Natural killer cell treated with Interleukin-12 subunit alpha and Interleukin-12 subunit beta and Interleukin-15 and Interleukin-18, amount 100 ng/mL, for 72 hours (primary cell): ENCODE data around the gene ZNF74. TPM values are rescaled to one million over a fixed set of nuclear protein-coding genes. Genes with fewer than 3 reads are reported as not detected.
A peak's percentile ranks its signal among the peaks of the same experiment; 100 is the strongest.

Experiments
- ATAC-seq, 2 donors: fragments of 150-1000 bp; cut with Tn5 transposase in 1 of 2; sonication (Bioruptor Pico), chemical (Tn5 transposase) in 1 of 2; 2 replicates each; pipeline ENCODE4 v1.10.0; 2021
- DNase-seq: peaks from one replicate; pipeline ENCODE4 v3.0.0; 2022; ENCODE audit warnings: low spot score
- H3K27ac Mint-ChIP-seq, 2 donors: 1 replicate in 1 of 2; 2 replicates in 1 of 2; pipeline ENCODE4 v1.8.0; 2022; ENCODE audit warnings: mixed read lengths in 2 of 2, mild to moderate bottlenecking in 1 of 2, moderate library complexity in 1 of 2
- H3K27me3 Mint-ChIP-seq, 2 donors: 1 replicate in 1 of 2; 2 replicates in 1 of 2; pipeline ENCODE4 v1.8.0; 2022; ENCODE audit warnings: mixed read lengths in 2 of 2
- H3K36me3 Mint-ChIP-seq: one replicate; pipeline ENCODE4 v1.8.0; 2022; ENCODE audit warnings: mixed read lengths
- H3K4me1 Mint-ChIP-seq, 2 donors: 1 replicate in 1 of 2; 2 replicates in 1 of 2; pipeline ENCODE4 v1.8.0; 2022; ENCODE audit warnings: low read depth in 2 of 2, mixed read lengths in 2 of 2, mild to moderate bottlenecking in 1 of 2
- H3K4me3 Mint-ChIP-seq: one replicate; pipeline ENCODE4 v1.8.0; 2022; ENCODE audit warnings: mixed read lengths
- H3K9me3 Mint-ChIP-seq: 2 replicates; pipeline ENCODE4 v1.8.0; 2022; ENCODE audit warnings: mixed read lengths
- total RNA-seq, 2 donors: library from RNA; stranded (reverse); gene quantifications; one replicate each; pipeline ENCODE4 v1.2.3, GENCODE V29; 2022

ZNF74 gene
- total RNA-seq, 2 donors from 2014 or later: 3.7 to 11.9 TPM

DNA sequence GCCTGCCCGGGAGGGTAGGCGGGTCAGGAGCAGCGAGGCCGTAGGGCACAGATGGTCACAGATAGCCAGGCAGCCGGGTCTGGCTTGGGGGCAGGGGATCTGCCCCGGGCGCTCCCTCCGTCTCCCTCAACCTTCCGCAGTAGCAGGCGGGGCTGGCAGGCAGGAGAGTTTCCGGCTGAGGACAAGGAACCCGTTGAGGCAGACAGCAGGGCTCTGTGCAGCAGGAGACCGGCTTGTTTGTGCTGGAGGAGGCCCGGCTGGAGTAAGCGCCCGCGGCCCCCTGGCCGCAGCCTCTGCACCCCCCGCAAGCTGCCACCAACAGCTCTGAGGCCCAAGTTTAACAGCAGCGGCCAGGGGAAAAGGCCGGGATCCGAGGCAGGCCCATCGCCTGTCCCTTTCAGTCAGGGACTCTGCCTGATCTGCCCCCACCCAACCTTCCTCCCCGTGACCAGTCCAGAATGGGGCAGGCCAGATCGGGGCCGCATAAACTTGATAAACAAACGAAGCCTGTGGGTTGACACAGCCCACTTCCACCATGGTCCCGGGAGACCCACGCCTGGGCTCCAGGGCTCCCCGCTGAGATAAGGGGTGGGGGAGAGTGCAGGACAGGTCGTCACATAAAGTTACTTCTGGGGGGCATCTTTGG lies 30.1 kb downstream of the ZNF74 start:
- H3K4me1 Mint-ChIP-seq: peaks cover 3% of the 10 kb centered on the region in 2 donors
- H3K36me3 Mint-ChIP-seq: no peaks in the 10 kb centered on the region
- DNase-seq: no peak
- no peak overlapping the region for H3K27ac Mint-ChIP-seq
- peaks cover 7 to 9% of the 10 kb centered on the region in 2 donors for H3K27me3 Mint-ChIP-seq
- no peaks in the 10 kb centered on the region for H3K9me3 Mint-ChIP-seq
- peak in 1 of 2 donors; percentile 13 for ATAC-seq
- no peak overlapping the region for H3K4me3 Mint-ChIP-seq

DNA sequence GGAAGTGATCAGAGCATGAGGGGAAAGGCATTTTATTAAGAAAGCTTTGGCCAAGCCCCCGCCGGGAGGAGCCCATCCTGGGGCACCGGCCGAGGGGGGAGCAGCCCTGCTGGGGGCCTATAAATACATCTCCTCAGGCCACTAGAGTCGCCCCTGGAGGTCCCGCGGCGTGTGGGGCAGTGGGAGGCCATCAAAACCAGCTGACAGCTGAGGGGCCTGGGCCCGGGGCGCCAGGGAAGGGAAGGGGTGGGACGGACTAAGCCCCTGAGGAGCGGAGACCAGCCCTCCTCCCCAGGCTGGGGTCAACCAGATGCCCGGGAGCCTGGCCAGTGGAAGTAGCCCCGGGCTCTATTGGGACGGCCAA lies 30.6 kb downstream of the ZNF74 start:
- H3K27ac Mint-ChIP-seq: no peak overlapping the region
- H3K4me1 Mint-ChIP-seq: peaks cover 4 to 5% of the 10 kb centered on the region in 2 donors
- DNase-seq (no peak), ATAC-seq (no peak)
- H3K27me3 Mint-ChIP-seq: peaks cover 7 to 10% of the 10 kb centered on the region in 2 donors
- no peaks in the 10 kb centered on the region for H3K9me3 Mint-ChIP-seq
- no peak overlapping the region for H3K4me3 Mint-ChIP-seq
- H3K36me3 Mint-ChIP-seq: no peaks in the 10 kb centered on the region

DNA sequence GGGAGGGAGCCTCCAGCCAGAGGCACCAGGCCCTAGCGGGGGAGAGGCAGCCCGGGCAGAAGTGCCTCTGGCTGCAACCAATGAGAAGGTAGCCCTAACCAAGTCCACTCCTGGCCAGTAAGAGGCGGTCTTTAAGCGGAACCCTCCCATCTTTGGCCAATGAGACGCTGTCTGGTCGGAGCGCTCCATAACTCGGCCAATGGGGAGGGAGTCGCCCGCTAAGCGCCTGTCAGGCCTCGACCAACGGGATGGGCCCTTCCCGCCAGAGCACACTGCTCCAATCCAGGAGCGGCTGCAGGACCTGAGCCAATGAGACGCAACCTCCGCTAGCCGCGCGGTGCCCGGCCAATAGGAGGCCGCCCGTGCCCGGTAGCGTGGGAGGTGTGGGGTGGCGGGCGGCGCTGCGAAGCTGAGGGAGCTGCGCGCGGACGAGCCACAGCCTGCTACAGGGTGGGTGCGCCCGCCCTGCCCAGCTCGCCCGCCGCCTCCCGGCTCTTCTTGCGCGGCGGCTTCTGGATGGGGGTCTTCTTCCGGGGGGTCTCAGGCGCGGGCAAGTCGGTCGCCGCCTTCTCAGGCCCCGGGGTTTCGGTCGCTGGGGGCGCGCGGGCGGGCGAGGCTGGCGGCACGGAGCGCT lies 31.1 kb downstream of the ZNF74 start:
- Mint-ChIP-seq H3K9me3 (no peaks in the 10 kb centered on the region), H3K36me3 (no peaks in the 10 kb centered on the region), H3K4me3 (no peak overlapping the region), H3K4me1 (peaks cover 4 to 5% of the 10 kb centered on the region in 2 donors), H3K27ac (no peak overlapping the region), H3K27me3 (peaks cover 7 to 10% of the 10 kb centered on the region in 2 donors)
- DNase-seq (no peak), ATAC-seq (peak in 1 of 2 donors; percentile 25)

DNA sequence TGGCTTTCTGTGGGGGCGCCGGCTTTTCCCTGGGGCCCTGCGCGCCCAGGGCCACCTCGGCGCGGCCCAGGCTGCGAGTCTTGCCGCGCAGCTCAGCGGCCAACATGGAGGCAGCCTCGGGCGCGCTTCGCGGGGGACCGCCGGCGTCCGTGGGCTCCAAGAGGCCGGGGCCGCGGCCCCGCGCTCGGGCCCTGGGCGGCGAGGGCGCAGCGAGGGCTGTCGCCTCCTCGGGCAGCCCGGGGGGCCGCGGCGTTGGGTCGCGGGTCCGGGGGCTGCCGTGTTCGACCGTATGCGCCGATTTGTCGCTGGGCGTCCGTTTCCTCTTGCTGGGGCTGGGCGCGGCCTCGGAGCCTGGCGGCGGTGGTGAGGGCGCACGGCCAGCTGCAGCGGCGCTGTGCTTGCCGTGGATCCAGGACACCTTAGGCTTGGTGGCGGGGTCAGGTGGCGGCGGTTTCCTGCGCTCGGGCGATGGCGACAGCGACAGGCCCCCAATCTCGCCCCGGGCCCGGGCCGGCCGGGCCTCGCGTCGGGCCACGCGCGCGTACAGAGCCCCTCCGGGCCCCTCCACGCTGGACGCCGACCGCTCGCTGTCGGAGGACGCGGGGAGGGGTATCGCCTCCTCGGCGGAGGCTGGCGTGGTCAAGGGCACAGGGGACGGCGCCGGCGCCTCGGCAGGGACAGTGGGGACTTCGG lies 31.8 kb downstream of the ZNF74 start:
- H3K4me1 Mint-ChIP-seq: peaks cover 4 to 5% of the 10 kb centered on the region in 2 donors
- H3K27me3 Mint-ChIP-seq: peaks cover 7 to 10% of the 10 kb centered on the region in 2 donors
- ATAC-seq (no peak), DNase-seq (no peak)
- H3K4me3 Mint-ChIP-seq: no peak overlapping the region
- no peaks in the 10 kb centered on the region for H3K36me3 Mint-ChIP-seq
- no peak overlapping the region for H3K27ac Mint-ChIP-seq
- H3K9me3 Mint-ChIP-seq: no peaks in the 10 kb centered on the region

DNA sequence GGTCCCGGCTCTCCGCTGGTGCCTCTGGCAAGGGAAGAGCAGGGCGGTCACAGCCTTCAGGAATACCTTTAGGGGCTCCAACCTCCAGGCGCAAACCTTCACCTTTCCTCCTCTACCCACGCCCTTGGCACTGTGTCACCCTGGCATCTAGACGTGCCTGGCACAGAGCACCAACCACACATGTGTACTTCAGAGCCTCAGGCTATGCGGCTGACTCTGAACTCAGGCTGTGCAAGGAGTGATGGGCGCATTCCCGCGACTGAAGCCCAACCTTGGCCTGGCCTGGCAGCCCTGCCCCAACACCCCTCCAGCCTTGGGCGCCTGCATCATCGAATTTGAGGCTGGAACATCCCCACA lies 32.3 kb downstream of the ZNF74 start:
- ATAC-seq (no peak), DNase-seq (no peak)
- Mint-ChIP-seq H3K4me3 (no peak overlapping the region), H3K9me3 (no peaks in the 10 kb centered on the region), H3K27ac (no peak overlapping the region), H3K4me1 (peaks cover 5 to 7% of the 10 kb centered on the region in 2 donors), H3K27me3 (peaks cover 7 to 10% of the 10 kb centered on the region in 2 donors), H3K36me3 (no peaks in the 10 kb centered on the region)

DNA sequence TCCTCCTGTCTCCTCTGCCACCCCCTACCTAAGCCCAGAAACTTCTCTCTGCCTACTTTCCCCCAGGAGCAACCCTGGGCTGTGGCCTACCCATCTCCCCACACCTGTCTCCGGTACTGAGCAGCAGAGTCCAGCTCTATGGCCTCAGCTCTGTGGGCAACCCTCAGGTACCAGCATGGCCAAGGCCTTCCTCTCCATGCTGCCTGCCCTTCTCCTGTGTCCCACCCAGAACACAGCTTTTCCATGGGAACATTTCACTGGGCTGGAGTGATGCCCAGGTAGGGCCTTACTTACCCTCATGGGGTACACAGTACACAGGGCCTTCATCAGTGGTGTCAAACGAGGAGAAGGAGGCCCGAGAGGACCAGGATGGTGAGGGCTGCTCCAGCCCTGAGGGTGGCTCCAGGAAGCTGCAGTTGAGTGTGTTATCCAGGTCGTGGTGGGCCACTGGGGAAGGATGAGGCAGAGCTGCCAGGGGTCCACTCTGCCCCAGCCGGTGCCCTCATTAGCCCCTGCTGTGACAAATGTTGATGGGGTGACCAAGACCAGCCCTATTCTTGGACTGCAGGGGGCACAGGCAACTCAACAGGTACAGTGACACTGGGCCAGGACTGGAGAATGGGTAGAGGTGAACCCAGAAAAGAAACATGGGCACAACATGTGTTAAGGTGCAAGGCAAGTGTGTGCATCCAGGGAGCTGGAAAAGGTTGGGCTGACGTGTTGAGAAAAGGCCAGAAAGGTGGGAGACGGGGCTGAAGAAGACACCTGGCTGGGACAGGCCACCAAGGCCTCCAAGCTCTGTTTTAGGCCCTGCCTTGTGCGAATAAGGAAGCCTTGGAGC lies 33.4 kb downstream of the ZNF74 start:
- Mint-ChIP-seq H3K36me3 (no peaks in the 10 kb centered on the region), H3K9me3 (no peaks in the 10 kb centered on the region), H3K4me1 (peaks cover 5 to 7% of the 10 kb centered on the region in 2 donors), H3K4me3 (no peak overlapping the region), H3K27me3 (peaks cover 7 to 14% of the 10 kb centered on the region in 2 donors), H3K27ac (no peak overlapping the region)
- DNase-seq (no peak), ATAC-seq (no peak)

DNA sequence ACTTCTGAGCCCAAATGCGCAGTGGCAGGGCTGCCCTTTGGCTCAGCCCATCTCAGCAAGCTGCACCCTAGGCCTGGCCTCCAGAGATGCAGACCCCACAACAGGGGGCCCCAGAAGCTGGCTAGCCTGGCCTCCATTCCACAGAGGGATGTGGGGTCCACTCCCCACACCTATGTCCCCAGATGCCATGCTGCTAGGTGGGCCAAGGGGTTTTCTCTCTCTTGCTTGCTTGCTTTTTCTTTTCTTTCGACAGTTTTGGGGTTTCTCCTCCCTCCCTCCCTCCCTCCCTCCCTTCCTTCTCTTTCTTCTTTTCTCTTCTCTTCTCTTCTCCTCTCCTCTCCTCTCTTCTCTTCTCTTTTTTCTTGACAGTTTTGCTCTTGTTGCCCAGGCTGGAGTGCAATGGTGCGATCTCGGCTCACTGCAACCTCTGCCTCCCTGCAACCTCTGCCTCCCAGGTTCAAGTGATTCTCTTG lies 34.0 kb downstream of the ZNF74 start:
- peaks cover 12 to 16% of the 10 kb centered on the region in 2 donors for H3K27me3 Mint-ChIP-seq
- H3K9me3 Mint-ChIP-seq: no peaks in the 10 kb centered on the region
- H3K4me3 Mint-ChIP-seq: no peak overlapping the region
- peaks cover 5 to 7% of the 10 kb centered on the region in 2 donors for H3K4me1 Mint-ChIP-seq
- DNase-seq: no peak
- ATAC-seq: no peak
- H3K27ac Mint-ChIP-seq: no peak overlapping the region
- H3K36me3 Mint-ChIP-seq: no peaks in the 10 kb centered on the region

DNA sequence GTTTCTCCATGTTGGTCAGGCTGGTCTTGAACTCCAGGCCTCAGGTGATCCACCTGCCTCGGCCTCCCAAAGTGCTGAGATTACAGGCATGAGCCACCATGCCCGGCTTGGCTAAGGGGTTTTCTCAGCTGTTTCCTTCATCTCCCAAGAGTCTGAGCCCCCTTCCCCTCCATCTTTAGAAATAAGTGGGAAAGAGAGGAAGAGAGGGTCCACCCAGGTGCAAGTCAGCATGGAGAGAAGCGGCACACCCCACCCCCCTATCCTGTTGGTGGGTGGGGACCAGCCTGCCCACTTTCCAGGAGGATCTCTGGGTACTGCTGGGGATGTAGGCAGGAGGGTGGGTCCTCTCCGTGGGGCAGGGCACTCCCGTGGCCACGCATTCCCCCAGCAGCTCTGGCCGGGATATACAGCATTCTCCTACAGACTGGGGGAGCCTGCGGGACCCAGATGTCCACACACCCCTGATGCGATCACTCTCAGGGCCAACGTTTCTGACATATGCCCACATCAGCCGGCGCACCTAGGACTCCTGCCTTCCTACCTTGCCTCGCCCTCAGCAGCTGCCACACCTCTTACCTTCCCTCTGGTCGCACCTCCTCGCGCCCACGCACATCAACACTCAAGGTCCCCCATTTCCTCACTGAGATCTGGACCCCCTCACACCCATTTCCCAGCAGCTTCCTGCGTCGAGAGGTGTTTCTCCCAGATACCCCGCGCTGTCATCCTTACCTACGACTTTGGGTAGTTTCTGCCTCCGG lies 34.7 kb downstream of the ZNF74 start:
- Mint-ChIP-seq H3K27me3 (peaks cover 15% of the 10 kb centered on the region in 2 donors), H3K27ac (no peak overlapping the region)

DNA sequence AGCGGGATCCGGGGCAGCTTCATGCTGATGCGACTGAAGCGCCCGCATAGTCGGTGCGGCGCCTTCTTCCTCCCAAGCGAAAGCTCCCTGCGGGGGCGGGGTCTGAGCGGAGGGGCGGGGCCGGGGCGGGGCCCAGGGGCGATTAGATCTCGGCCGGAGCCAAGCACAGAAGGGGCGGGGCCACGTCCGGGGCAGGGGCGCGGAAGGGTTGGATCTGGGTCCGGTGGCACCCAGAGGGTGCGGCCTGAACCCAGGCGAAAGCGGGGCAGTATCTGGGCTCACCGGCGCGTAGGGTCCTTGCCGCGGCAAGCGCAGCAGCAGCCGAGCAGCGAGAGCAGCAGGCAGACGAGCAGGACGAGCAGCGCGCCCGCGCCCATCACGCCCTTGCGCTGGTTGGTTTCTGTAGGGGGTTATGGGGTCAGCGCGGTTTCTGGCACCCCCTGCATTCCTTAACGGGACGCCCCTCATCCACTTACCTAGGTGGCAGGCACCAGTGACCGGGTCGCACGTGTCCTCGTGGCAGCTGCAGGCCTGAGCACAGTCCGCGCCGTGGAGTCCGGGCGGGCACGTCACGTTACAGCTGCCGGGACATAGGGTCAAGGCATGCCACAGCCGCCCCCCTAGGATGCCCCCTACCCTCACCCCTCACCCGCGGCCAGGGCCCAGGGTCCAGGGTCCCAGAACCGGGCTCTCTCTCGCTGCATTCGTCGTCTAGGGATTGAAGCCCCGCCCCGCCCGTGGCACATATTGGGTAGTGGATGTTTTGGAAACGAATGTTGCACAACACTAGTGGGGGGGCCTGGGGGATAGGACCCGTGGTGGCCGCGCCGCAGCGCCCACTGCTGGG lies 35.5 kb downstream of the ZNF74 start:
- Mint-ChIP-seq H3K27ac (no peak overlapping the region), H3K36me3 (no peaks in the 10 kb centered on the region), H3K9me3 (no peaks in the 10 kb centered on the region), H3K27me3 (peaks cover 21 to 22% of the 10 kb centered on the region in 2 donors), H3K4me3 (peak overlapping the region; percentile 90), H3K4me1 (peaks cover 5 to 7% of the 10 kb centered on the region in 2 donors)
- ATAC-seq (peak; percentile 83 to 91), DNase-seq (peak; percentile 84)

More for the DNA sequence above, 34.7 kb downstream of the ZNF74 start:
- H3K4me3 Mint-ChIP-seq: peak overlapping the region; percentile 90
- DNase-seq: no peak
- ATAC-seq: no peak
- peaks cover 5 to 7% of the 10 kb centered on the region in 2 donors for H3K4me1 Mint-ChIP-seq
- no peaks in the 10 kb centered on the region for H3K9me3 Mint-ChIP-seq
- no peaks in the 10 kb centered on the region for H3K36me3 Mint-ChIP-seq

DNA sequence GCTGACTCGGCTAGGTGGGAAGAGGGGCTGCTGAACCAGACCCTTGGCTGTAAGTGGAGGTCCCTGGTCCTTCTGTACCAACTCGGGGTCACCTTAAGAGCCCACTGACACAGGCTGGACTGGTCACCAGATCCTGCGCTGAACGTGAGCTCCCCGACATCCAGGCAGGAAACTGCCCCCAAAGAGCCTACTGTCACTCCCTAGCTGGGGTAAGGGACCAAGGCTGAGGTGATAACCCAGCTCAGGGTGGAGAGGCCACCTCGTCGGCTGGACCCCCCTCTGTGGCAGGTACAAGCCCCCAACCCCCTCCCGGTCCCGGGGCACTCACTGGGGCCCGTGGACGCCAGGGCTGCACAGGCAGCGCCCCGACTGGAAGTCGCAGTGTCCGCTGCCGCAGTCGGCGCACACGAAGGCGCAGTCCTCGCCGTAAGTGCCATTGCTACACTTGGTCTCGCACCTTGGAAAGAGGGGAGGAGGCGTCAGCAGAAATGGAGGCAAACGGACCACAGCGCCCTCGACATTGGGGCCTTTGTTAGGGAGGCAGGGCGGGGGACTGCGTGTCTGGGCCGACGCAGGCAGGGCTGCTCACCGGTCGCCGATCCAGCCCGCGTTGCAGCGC lies 36.3 kb downstream of the ZNF74 start:
- no peaks in the 10 kb centered on the region for H3K9me3 Mint-ChIP-seq
- DNase-seq (no peak), ATAC-seq (peak; percentile 1)
- H3K36me3 Mint-ChIP-seq: no peaks in the 10 kb centered on the region
- H3K27me3 Mint-ChIP-seq: peaks cover 28 to 30% of the 10 kb centered on the region in 2 donors
- peaks cover 5 to 7% of the 10 kb centered on the region in 2 donors for H3K4me1 Mint-ChIP-seq
- H3K4me3 Mint-ChIP-seq: peak overlapping the region; percentile 45
- H3K27ac Mint-ChIP-seq: no peak overlapping the region

DNA sequence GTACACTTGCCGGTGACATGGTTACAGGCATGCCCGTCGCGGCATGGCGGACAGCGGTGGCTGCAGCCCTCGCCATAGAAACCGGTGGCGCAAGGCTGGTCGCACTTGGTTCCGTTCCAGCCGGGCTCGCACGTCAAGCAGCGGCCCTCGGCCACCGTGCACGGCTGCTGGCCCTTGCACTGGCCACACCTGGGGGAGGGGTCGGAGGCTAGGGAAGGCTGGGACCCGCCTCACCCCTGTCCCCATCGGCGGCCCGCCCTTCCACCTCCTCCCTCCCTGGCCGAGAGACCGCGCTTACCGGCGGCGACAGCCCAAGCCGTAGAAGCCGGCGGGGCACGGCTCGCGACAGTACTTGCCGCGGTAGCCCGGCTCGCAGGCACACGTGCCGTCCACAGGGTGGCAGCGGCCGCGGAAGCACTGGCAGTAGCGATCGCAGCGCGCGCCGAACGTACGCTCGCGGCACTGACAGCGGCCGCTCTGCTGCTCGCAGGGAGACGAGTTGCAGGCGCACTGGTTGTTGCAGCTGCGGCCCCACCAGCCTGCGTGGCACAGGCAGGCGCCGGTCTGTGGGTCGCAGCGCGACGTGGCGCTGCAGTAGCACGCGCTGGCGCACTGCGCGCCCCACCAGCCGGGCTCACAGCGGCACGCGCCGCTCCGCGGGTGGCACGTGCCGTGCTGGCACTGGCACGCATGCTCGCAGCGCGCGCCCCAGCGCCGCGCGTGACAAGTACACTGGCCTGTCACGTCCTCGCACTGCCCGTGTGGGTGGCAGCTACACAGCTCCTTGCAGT lies 37.0 kb downstream of the ZNF74 start:
- Mint-ChIP-seq H3K27ac (no peak overlapping the region), H3K4me1 (peaks cover 5 to 10% of the 10 kb centered on the region in 2 donors), H3K9me3 (no peaks in the 10 kb centered on the region), H3K36me3 (no peaks in the 10 kb centered on the region), H3K27me3 (peaks cover 35 to 37% of the 10 kb centered on the region in 2 donors), H3K4me3 (peak overlapping the region; percentile 45)
- ATAC-seq (peak; percentile 29 to 52), DNase-seq (no peak)
